GM10266 (cell line): ENCODE results near the gene FMN2.

Experiments used
- DNase-seq: peaks from one replicate; pipeline ENCODE4 v3.0.0; 2012; ENCODE audit errors: extremely low spot score
- TF ChIP-seq, protein P1 (sequence below): IDR thresholded peaks from 2 replicates; pipeline ENCODE4 v1.5.1; 2012; ENCODE audit warnings: mild to moderate bottlenecking, low read depth; ENCODE audit not compliant: control insufficient read depth, insufficient read depth; ENCODE audit errors: missing control alignments

The FMN2 gene

DNA sequence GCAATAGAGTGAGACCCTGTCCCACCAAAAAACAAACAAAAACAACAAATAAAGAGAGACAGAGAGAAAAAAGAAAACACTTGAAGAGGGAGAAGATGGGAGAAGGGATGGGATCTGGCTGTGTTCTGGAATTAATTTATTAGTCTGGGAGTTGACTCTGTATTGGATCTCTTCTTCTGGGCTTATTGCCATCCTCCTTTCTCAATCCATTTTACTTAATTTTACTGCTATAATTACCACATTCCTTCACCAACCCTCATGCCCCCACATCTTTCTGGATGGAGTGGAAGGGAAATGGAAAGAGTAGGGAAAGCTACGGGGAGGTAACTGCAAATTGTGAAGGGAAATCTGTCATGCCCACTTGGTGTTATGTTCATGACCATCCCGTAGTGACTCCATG lies 42.9 kb downstream of the FMN2 start:
- no peak for DNase-seq
- TF ChIP-seq, protein P1, sequence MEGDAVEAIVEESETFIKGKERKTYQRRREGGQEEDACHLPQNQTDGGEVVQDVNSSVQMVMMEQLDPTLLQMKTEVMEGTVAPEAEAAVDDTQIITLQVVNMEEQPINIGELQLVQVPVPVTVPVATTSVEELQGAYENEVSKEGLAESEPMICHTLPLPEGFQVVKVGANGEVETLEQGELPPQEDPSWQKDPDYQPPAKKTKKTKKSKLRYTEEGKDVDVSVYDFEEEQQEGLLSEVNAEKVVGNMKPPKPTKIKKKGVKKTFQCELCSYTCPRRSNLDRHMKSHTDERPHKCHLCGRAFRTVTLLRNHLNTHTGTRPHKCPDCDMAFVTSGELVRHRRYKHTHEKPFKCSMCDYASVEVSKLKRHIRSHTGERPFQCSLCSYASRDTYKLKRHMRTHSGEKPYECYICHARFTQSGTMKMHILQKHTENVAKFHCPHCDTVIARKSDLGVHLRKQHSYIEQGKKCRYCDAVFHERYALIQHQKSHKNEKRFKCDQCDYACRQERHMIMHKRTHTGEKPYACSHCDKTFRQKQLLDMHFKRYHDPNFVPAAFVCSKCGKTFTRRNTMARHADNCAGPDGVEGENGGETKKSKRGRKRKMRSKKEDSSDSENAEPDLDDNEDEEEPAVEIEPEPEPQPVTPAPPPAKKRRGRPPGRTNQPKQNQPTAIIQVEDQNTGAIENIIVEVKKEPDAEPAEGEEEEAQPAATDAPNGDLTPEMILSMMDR, result no peak

DNA sequence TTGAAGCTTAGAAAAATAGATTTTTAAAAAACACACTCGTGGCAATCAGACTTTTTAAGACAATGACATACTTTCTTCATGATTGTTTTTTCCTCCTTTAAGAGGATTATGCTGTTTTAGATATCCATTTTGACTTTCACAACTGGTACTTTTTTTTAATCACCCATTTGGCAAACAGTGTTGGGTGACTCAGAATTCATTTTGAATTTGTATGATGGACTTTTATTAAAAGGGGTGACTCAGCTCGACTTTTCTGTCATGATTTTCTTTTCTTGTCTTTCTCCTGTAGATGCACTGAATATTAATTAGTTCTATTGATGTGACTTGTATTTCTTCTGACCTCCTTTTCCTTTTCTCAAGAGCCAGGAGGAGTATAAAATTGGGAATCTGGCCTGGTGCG lies 44.7 kb downstream of the FMN2 start:
- TF ChIP-seq, protein P1, result no peak
- no peak for DNase-seq

DNA sequence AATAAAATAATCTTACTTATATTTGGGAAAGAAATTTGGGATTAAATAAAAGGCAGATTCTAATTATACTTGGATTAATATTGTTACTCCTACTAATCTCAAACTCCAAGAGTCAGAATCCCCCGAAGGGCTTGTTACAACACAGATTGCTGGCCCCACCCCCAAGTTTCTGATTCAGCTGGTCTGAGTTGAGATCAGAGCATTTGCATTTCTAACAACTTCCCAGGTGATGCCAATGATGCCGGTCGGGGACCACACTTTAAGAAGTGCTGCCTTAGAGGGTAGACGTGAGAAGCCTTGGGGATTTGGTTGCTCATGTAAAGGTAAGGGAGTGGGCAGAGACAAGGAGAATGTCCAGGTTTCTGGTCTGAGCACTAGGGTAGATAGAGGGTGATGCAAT lies 47.2 kb downstream of the FMN2 start:
- TF ChIP-seq, protein P1, result no peak
- no peak for DNase-seq

DNA sequence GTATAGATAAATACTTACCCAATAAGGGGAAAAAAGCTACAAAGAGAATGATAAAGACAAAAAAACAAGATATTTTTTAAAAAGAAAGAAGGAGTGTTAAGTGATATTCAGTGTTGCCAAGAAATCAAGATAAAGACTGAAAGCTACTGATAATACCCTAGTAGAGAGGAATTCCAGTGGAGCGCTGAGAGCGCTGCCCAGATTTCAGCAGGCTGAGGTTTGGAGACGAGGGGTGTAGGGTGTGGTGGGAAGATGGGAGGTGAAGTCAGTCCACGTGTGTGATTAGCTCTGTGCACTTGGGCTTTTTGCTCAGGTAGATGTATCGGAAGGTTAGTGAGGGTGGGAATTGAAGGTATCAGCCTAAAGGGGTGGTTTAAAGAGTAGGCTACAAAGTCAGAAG lies 47.8 kb downstream of the FMN2 start:
- DNase-seq, result no peak
- TF ChIP-seq, protein P1, result no peak

DNA sequence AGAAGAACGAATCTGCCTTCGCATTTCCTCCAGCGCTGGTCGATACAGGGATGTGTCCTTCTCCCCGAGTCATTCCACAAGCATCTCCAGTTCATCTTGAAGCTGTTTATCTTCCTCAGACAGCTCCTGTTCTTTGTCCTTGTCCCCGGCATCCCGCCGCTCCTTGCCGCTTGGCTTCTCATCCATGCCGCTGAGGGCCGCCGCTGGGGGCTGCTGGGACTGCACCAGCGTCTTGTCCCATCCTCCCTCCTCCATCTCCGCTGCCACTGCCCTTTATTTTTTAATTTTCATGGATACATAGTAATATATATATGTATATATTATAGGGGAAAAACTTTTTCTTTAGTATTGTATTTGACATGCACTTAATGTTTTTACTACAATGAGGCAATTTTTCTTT lies 53.4 kb downstream of the FMN2 start:
- TF ChIP-seq, protein P1, result no peak
- no peak for DNase-seq

DNA sequence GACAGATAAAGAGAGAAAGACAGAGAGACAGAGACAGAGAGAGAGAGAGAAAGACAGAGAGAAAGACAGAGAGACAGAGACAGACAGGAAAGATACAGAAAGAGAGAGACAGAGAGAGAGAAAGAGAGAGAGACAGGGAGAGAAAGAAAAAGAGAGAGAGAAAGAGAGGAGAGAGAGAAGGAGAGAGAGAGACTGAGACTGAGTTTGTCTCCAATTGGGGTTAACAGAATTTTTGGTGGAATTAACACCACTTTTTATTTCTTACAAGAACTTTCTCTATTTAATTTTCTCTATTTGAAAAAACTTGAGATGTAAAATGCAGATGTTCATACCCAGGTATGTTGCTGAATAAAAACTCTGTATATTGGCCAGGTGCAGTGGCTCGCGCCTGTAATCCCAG lies 56.6 kb downstream of the FMN2 start:
- no peak for DNase-seq
- TF ChIP-seq, protein P1, result no peak

DNA sequence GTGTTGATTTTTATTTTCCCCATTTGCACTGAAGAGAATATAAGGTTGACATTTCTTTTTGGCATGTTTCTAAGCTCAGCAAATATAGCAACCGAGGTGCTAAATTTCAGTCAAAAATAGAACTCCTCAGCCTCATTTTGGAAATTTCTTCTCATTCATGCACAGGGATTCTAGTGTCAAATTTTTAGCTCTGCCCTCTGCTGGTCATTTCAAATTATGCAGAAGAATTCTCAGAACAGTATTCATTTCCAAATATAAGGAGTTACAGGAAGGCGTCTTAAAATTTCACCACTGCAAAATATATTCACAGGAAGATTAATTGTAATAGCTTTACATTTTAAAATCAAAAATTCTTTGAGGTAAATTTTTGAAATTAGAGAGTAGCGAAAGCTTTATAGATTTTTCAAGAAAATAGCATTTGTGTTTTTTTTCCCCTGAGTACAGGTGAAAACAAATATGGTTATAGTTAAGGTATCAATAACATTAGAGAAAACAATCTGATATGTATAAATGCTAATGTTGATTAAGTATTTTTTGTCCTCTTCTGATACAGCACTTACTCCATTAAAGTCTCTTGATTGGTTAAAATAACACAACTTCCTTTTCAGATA lies 57.9 kb downstream of the FMN2 start:
- DNase-seq, result peak; percentile 10
- TF ChIP-seq, protein P1, result peak; percentile 59
